Fibroblast of mammary gland (primary cell): Measurements from ENCODE around the gene KCNMB2.

Source experiments
- DNase-seq: peaks from one replicate; pipeline ENCODE4 v3.0.0-alpha.2; 2010; ENCODE audit warnings: low read depth
- H3K4me3 ChIP-seq: 2 replicates; pipeline ENCODE4 v1.5.1; 2011; ENCODE audit warnings: low read depth, mild to moderate bottlenecking, low read length, moderate library complexity; ENCODE audit not compliant: control insufficient read depth
- CTCF ChIP-seq: conservative IDR thresholded peaks from 2 replicates; pipeline ENCODE4 v1.5.1; 2011; ENCODE audit warnings: low read depth, low read length, inconsistent platforms; ENCODE audit not compliant: control insufficient read depth, insufficient read depth

KCNMB2 gene

GRCh38 chr3:178761461-178761860 is 225.2 kb downstream of the KCNMB2 start:
- TF ChIP-seq CTCF = no peak
- DNase-seq = no peak

GRCh38 chr3:178762385-178762784 is 226.1 kb downstream of the KCNMB2 start:
- no peak for TF ChIP-seq CTCF
- DNase-seq = no peak
- H3K4me3 ChIP-seq = no peak overlapping the region

More at GRCh38 chr3:178761461-178761860, 225.2 kb downstream of the KCNMB2 start:
- no peak overlapping the region for H3K4me3 ChIP-seq

DNA sequence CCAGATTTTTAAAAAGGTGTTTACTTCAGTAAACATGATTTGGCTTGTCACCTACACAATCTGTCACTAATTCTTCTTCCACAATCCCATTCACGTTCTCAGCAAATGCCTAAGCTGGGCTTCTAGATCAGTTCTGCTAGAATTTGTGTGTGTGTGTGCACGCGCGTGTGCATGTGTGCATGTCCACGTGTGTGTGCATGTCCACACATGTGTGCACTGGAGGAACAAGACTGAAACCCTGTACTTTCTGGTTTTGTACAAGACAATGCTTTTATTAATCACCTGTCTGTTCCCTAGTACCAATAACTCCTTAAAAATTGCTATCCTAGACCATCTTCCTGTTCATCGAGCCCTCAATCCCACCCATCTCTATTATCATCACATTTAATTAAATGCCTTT is 229.2 kb downstream of the KCNMB2 start:
- TF ChIP-seq CTCF = no peak
- no peak overlapping the region for H3K4me3 ChIP-seq
- no peak for DNase-seq

DNA sequence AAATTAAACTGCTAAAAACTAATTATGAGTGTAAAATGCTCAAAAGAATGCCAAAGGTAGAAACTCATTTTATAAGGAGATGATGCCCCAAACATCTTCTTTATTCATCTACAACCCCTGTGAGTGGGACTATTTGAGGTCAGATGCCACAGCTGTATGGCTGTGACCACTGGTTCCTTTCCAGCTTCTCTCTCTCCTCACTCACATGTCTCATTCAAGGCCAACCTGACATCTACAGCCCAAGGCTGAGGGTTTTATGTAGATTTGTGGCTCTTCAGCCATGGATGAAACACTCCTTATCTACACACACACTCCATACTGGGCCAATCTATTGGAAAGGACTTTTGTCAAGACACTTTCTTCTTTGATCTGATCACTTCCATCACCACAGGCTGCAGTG is 231.3 kb downstream of the KCNMB2 start:
- H3K4me3 ChIP-seq = no peak overlapping the region
- DNase-seq = no peak
- no peak for TF ChIP-seq CTCF

GRCh38 chr3:178768072-178768864 is 232.0 kb downstream of the KCNMB2 start:
- no peak for DNase-seq
- no peak for TF ChIP-seq CTCF

DNA sequence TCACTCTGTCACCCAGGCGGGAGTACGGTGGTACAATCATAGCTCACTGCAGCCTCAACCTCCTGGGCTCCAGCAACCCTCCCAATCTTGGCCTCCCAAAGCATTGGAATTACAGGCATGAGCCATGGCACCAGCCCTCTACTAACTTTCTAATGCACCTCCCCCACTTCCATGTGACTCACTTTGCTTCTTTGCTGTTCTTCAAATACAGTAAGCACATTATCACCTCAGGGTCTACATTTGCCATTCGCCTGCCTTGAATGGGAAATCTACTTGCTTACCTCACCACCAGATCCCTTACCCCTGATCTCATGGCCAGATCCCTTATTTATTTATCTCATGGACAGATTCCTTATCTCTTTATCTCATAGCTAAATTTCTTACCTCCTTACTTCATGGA is 235.3 kb downstream of the KCNMB2 start:
- no peak for TF ChIP-seq CTCF
- H3K4me3 ChIP-seq = no peak overlapping the region
- DNase-seq = no peak

More at GRCh38 chr3:178768072-178768864, 232.0 kb downstream of the KCNMB2 start:
- H3K4me3 ChIP-seq = no peak overlapping the region

DNA sequence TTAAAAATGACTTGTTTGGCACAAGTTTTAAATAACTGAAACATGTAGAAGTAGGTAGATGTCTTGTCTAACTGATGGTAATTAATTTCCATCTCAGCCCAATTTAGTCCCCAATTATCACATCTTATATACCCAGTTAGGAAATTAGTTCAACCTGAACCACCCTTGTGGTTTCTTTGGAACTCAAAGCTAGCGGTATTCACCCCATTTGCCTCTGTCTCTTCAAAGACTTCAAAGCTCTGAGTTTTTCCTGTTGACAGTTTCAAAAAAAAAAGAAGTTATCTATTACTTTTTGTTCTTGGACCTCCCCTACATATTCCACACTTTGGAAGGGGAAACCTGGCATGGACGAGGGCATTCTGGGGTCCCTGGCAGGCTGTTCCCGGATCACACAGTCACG is 236.5 kb downstream of the KCNMB2 start:
- no peak for DNase-seq
- no peak overlapping the region for H3K4me3 ChIP-seq

More for the DNA sequence above, 236.5 kb downstream of the KCNMB2 start:
- TF ChIP-seq CTCF = no peak
